NCI-H524 treated with DMSO at 0.1 percent for 48 hours (cell line): ENCODE results near the gene PLEKHA6.

Source experiments
- DNase-seq: peaks from one replicate; lab custom pipeline; 2025; lab: John Stamatoyannopoulos, UW

PLEKHA6 gene

DNA sequence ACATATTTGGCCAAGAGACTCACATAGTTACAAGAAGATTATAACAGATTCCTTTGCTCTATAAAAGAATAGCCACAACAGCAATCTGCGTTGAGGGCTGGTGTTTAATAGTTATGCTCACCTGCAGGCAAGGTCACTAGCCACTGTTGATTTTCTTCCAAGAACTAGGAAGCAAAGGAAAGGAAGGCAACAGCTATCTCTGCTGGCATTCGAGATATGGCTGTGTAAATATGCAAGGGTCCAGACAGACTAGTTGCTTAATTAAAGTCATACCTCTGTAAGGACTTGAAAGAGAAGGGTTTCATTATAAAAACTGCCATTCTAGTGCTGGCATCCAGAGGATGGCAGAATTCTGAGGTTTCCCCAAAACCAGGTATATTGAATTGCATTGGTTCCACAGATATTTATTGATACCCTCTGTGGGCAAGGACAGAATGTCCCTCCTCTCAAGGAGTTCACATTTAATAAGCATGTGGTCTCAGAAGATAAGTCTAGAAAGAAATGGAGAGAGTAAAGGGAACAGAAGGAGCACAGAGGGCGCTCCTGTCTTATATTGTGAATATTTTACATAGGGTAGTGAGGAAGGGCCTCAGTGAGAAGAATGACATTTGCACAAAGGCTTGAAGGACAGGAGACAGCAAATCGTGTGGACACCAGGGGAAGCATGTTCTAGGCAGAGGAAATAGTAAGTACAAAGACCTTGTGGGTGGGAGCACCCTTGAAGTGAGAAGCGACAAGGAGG lies 23.6 kb upstream of the PLEKHA6 start:
- no peak for DNase-seq

DNA sequence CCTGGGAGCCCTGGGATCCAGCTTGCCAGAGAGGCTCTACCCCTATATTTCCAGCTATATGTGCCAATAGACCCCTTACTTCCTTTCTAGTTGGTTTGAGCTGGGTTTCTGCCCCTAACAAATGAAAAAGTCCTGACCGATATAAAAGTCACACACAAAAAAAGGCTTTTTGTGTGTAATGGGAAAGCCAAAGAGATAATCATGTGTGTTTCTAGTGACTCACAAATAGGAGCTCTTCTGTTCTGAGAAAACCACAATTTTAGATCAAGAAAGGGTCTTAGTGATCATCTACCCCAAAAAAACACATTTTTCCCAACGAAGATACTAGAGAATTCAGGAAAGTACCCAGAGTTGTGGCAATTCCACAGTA lies 23.0 kb upstream of the PLEKHA6 start:
- DNase-seq, result no peak

DNA sequence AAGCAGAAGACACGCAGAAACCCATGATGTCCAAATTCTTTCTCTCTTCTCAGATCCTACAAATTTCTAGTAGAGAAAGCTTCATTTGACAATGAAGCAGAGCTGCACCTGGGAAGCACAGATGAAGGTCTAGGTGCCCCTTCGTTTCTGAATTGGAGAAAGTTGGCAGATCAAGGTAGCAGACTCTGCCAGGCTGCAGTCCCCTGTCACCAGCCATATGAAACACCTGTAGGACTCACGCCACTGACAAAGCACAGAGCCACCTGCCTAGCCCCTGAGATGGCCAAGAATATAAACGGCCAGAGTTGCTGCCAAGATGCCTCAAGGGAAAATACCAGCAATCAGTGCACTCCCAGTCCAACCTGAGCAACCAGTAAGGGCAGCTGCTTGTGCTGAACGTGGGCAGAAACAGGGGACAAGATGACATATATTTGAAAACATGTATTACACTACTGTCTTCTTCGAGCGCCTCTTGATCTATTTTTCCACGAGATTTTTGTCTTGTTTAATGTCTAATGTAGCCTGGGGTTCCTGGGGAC lies 20.6 kb upstream of the PLEKHA6 start:
- no peak for DNase-seq

DNA sequence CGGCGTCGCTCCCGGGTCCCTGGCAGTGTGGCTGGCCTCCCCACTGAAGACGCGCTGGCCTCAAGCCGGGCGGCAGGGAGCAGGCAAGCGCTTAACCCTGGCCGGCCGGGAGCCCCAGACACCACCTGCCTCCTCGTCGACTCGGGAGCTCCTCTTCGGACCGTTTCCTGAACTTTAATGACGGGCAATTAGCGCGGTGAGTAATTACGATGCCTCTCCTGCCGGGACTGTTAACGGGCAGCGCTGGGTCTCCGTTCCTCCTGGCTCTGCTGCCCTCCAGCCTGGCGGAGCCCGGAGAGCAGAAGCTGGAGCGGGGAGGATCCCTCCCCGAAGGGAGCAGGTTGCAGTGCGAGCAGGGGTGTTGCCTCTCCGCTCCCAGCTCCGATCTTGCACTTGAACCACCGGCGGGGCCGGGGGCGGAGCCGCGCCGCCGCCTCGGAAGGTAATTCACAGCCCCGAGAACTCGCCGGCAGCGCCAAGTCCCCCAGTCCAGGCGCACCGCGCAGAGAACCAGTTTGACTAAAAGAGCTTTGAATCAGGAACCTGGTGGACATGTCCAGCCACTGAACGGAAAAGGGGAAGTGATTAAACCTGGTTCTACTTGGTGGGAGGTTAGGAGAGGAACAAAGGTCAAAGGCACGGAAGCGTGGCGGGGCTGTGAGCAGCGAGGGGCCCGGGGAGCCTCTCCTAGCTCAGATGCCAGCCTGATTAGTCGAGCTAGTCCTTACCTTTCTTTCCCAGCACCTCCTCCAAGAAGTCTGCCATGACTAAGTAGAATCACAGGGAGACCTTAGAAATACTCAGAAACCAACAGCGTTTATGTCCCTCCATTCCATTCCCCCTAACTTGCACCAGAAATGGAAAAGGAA lies 18.3 kb upstream of the PLEKHA6 start:
- no peak for DNase-seq

DNA sequence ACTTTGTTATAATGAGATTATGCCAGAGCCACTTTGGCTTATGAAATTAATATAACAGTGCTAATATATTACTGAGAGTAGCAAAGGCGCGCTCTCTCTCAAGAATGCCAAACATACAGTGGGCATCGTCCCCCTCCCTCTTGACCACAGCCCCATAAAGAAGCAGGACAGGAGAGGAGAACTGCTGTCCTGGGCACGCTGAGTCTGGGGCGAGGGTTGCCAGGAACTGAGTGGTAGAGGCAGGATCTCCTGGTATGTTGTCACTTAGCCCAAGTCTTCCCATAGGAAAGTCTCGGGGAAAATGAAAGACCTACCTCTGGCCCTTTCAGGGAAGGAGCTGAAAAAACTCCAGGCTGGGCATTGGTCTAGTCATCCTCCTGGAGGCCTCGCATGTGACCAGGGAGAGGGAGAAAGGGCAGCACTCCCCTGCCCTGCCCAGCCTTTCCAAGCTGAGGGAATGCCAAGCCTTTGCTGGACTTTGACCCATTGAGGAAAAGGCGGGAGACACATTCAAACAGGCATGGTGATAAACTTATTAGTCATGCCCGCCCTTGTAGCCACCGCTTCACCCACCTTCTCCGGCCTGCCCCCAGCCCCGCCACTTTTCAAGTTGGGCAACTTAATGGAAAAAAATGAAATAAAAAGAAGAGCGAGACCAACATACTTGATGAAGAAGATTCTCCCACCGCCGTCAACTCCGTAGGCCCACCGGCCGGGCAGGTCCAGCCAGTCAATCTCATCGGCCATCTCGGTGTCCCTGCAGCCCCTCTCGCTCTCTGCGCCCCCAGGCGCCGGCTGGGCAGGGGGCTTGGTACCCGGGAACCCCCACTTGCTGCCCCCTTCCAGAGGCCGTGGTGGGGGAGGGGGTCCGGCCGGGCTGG lies 17.4 kb upstream of the PLEKHA6 start:
- no peak for DNase-seq

DNA sequence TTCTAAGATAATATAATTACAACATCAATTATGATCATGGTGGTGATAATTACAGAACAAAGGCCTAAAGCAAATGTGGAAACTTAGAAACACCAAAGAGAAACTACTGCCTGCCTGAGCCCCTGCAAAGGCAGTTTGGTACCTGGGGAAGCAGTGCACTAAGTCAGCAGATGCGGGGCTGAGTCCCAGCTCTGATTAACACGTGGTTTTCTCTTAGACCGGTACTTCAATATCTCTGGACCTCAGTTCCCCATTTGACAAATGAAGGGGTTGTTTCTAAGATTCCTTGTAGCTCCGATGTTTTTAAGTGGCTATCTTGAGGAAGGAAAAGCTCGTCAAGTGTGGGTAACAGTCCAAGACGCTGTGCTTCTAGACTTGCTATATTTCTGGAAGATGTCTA lies 16.7 kb upstream of the PLEKHA6 start:
- DNase-seq, result no peak

DNA sequence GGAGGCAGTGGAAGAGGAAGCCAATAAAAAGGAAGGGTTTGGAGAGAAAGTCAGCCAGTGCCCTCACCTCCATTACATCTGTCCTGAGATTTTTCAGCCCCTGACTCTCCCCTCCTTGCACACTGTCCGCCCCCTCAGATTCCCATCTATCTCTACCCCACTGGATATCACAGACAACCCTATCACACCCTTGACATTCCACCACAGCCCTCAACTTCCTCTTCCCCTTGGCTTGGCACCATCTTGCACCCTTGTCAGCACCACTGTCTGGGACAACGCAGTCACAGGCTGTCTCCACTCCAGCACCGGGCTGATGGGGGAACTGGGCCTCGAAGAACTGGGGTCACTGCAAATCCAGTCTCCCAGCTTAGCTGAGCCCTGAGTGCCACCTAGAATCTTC lies 14.2 kb upstream of the PLEKHA6 start:
- no peak for DNase-seq

DNA sequence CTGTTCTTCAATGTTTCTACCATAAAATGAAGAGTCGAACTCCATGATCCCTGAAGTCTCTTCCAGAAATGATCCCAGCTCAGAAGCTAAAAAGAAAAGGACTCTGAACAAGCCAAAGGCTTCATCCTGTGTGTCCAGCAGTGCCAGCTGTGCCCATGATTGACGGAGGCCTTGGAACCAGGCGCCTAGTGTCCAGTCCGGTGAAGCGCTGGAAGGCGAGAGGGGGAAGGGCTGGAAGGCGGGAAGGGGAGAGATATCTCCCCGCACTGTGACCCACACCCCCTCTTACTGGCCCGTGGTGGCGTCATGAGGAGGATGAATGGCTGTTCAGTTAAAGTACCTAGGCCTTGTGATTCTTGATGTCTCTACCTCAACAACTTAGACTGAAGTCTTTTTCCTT lies 10.4 kb upstream of the PLEKHA6 start:
- no peak for DNase-seq

DNA sequence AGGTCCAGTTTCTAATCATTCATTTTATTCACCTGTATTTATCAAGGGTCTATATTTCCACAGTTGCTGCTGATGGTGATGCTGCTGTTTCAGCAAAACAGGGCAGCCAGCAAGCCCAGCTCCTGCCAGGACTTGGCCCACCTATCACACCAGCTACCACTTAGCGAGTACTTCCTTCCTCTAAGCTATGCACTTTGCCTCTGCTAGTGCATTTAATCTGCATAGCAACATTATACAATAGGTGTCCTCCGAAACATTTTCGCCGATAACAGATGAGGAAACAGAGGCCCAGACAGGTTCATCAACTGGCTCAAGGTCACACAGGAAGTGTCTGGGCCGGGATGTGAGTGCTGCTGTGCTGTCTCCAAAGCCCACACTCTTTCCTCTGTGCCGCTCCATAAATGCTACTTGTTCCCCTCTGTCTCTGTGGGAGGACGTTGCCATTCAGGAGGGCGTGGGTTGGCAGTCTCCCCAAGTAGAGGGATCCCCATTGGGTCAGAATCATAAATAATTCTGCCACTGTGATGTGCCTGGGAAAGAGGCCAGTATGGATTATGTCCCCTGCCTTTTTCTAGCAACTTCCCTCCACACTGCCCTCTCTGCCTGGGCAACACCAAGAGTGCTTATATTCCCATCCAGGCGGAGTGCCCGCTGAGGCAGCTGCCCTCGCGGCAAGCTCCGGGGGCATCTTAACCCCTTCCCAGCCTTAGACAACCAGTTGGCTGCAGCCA lies 9.4 kb upstream of the PLEKHA6 start:
- DNase-seq, result no peak

DNA sequence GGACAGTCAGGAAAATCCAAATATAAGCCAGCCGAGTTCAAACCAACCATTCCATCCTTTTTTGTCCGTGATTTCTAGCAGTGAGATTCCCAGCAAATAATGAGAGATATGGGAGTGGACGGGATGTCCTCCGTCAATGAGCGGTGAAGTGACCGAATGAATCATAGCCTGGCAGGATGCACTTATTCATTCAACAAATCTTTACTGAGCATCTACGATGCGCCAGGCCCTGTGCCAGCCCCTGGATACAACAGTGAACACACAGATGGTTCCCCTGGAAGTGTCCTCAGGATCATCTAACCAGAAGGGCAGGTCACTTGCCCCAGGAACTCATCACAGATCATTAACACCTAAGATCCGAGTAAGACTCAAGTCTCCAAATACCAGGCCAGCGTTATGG lies 8.2 kb upstream of the PLEKHA6 start:
- no peak for DNase-seq

DNA sequence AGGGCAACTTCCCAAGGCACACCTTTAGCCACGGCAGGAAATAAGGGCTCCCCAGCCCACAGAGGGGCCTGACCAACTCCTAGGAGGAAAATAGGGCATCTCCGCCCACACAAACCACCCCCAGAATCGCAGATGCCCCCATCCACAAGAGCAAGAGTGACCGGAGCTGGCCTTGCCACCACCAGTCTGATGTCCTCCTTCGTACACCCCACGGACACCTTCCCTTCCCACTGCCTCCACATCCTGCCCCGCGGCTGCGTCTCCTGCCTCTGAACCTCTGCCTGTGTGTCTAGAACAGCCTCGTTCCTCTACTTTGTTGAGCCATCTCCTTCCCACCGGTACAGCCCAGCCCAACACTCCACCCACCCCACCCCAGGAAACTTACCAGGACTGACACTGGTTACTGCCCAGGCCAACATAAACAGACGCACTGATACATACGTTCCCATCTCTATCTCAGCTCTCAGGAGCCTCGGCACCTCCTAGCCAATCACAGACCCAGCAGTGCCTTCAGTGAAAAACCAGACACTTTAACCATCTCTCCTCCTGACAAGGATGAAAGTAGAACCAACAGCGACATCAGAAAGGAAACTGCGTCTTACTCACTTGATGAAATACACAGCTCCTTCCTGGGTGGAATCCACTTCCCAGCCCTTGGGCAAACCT lies 7.6 kb upstream of the PLEKHA6 start:
- DNase-seq, result no peak

DNA sequence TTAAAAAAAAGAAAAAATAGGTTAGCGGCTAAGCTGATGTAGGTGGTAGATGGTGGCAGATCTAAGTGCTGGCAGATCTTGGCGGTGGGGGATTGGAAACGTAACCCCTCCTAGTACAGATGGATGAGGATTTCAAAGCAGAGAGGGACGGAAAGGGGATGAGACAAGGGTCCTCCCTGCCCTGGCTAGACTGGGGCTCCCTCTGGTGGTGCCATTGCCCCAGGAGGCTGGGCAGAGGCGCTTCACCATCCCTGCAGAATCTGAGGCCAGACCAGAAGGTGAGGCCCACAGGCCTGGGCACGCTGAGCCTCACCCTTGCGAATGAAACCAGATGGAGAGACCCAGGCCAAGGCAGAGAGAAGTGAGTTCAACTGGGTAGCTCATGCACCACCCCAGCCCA lies 7.0 kb upstream of the PLEKHA6 start:
- no peak for DNase-seq

DNA sequence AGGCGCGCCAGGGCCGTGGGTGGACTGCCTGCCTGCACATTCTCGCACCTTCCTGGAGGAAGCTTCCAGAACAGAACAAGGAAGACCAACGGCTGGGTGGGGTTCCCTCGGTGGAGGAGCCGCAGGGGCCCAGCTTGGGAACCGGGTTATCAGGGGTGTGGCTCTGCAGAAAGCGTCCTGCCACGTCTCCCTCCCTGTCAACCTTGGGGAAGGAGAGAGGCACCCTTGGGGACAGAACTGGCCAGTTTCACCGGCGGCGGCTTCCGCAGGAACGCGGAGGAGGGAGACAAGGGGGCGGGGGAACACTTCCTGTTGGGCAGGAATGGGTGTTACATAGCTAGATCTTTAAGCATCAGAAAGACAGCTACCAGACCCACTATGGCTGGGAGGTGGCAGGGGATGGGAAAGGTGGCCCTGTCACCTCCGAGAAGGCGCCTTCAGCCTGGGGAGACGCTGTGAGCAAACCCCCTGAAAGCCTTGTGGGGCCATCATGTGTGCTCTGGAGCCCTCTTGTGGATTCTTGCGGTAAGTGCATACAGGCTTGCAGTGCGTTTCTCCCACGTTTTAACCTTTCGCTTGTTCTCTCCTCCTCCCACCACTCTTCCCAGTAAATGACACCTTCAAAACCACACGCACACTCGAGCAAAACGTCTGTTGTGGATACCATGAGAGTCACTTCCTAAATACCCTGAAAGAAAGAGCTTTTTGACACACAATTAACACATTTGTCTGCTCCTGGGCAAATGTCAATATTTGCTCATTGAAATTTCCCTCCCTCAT lies 3.8 kb upstream of the PLEKHA6 start:
- no peak for DNase-seq

DNA sequence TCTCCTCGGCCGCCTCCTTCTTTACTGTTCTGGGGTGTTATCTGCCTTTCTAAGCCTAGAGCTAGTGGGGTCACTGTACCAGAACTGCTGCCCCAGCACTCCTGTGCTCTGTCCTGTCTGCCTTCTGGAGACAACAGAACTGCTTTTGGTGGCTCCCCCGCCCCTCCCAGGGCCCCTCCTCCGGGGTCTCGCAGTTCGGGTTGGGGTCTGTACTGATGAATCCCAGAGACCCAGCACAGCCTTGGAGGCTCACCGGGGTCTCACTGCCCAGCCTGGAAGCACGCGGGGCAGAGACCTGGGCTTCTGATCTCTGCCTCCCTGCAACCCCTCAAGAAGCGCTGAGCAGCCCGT lies 3.2 kb upstream of the PLEKHA6 start:
- DNase-seq, result no peak

DNA sequence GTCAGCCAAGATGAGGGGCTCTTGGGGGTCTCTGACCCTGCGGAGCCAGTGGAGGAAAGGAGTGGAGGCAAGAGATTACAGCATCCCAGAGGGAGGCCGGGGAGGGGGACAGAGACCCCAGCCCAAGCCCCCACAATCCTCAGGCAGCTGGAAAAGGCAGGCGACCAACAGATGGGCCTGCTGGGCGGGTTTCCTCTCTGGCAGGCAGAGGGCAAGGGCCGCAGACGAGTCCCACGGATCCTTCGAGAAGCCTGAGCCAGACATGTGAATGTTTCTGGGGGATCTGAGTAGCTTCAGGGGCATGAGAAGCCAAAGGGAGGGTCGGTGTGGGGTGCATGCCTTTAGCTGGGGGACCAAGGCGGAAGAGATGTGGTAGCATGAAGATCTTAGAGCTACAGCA lies 2.1 kb upstream of the PLEKHA6 start:
- DNase-seq, result no peak

DNA sequence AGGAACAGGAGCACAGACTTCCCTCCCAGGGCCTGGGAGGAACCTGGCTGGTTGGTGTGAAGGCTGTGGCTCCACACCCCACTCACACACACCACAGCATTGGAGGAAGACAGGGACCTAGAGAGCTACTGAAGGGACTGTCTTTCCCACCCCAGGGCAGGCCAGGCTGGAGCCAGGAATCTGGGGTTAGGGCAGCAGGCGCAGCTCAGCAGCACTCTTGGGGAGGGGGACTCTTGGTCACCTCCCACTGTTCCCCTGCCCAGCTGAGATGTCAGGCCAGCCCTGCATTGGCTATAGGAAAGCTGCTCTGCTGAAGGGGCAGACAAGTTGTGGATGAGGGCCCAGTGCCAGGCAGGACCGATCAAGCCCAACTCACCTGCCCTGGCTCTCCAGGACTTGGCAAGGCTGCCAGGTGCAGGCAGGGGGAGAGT lies 1.6 kb upstream of the PLEKHA6 start:
- DNase-seq, result no peak

DNA sequence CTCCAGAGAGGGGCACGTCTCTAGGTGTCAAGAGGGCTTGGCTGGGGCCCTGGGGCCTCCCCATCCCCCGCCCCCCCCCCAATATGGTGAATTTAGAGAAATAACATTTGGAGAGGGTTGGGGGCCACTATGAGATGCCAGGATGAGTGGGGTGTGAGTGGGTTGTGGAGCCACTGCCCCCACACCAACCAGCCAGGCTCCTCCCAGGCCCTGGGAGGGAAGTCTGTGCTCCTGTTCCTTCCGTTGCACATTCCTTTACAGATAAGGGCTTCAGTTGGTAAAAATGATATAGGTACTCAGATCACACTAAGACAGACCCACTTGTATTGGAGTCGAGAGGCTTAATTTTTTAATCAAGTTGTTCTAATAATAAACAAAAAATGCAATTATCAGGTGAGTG lies 585 bp upstream of the PLEKHA6 start:
- no peak for DNase-seq

DNA sequence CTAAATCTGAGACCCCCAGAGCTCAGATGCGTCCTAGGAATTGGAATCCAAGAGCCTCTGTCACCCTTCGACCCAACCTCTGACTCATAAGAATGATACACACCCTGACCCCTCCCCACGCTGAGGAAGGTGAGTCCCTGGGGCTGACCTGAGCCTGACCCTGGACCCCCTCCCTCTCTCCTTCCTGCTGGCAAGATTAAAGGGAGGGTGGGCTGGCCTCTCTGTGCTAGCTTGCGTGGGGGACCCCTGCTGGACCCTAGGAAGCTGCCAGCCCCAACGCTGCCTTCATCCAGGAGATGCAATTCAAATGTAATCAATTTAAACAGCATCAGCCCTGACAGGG lies 627 bp downstream of the PLEKHA6 start:
- DNase-seq, result no peak

DNA sequence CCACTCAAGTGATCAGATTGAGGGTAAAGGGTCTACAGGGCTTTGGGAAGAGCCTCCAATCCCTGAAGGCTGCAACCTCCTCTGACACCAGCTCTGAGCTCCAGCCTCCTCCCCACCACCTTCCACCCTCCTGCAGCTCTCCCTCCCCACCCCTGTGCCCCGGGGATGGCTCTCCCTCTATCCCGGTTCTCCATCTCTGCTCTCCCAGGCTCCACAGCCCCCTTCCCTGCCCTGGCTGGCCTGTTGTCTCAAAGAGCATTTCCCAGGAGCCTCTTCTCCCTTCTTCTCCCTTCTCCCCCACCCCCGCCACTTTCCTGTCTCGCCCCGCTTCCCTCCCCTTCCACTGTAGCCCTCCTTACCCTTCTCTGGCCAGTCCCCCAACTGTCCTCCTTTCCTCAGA lies 1.1 kb downstream of the PLEKHA6 start:
- no peak for DNase-seq
